BE2C (cell line): ENCODE data around the gene RBFA.
"Not testable (repeated sequence)": the region's sequence is repeated elsewhere in the genome, so short reads cannot be mapped to it uniquely, and the experiment has no call there.

Experiments used
- DNase-seq: peaks from one replicate; pipeline ENCODE4 v3.0.0-alpha.2; 2020
- H3K27me3 ChIP-seq: fragments of 250-450 bp; sonication (Bioruptor Pico); 2 replicates; pipeline ENCODE4 v1.5.1; 2020; ENCODE audit warnings: mild to moderate bottlenecking
- H3K36me3 ChIP-seq: fragments of 250-450 bp; sonication (Bioruptor Pico); 2 replicates; pipeline ENCODE4 v1.5.1; 2020; ENCODE audit warnings: mild to moderate bottlenecking
- H3K4me1 ChIP-seq: fragments of 250-450 bp; sonication (Bioruptor Pico); 2 replicates; pipeline ENCODE4 v1.5.1; 2020
- H3K4me3 ChIP-seq: 2 replicates; pipeline ENCODE4 v1.5.1; 2011; ENCODE audit warnings: low read depth, low read length
- H3K9me3 ChIP-seq: fragments of 250-450 bp; sonication (Bioruptor Pico); 2 replicates; pipeline ENCODE4 v1.5.1; 2020
- TF ChIP-seq, protein P1 (sequence below): IDR thresholded peaks from 2 replicates; pipeline ENCODE4 v1.5.1; 2012; ENCODE audit warnings: mild to moderate bottlenecking, low read depth, low read length

RBFA gene

DNA sequence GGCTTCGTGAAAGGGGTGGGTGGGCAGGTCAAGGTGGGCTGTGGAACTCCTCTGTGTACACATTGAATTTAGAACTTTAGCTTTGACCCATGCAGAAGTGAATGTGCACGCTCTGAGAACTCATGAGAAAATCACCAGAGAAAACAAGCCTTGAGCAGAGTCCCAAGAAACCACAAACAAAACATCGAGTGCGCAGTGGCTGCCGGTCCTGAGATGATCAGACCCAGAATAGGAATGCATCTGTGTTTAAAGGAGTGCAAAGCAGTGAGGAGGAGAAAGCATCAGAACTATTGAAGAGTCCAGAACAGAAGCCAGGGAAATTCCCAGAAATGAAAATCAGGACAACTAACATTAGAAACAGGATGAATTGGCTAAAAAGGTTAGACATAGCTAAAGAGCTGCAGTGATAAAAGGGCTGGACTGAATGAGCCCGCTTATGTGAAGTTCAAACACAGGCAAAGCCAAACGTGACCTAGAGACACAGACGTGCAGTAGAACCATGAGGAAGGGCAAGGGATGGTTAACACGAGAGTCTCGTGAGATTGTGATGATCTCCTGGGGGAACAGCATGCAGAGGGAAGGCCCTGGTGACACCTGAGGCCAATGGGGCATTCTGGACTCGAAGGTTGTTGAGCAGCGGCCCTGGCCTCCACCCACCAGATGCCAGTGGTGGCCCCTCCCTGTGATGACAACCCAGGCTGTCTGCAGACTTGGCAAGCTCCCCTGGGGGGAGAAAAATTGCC, 29.5 kb upstream of the RBFA start:
- no peaks in the 10 kb centered on the region for H3K9me3 ChIP-seq
- DNase-seq, result no peak
- H3K36me3 ChIP-seq, result no peaks in the 10 kb centered on the region
- H3K27me3 ChIP-seq, result no peaks in the 10 kb centered on the region
- no peaks in the 10 kb centered on the region for H3K4me1 ChIP-seq
- TF ChIP-seq, protein P1, sequence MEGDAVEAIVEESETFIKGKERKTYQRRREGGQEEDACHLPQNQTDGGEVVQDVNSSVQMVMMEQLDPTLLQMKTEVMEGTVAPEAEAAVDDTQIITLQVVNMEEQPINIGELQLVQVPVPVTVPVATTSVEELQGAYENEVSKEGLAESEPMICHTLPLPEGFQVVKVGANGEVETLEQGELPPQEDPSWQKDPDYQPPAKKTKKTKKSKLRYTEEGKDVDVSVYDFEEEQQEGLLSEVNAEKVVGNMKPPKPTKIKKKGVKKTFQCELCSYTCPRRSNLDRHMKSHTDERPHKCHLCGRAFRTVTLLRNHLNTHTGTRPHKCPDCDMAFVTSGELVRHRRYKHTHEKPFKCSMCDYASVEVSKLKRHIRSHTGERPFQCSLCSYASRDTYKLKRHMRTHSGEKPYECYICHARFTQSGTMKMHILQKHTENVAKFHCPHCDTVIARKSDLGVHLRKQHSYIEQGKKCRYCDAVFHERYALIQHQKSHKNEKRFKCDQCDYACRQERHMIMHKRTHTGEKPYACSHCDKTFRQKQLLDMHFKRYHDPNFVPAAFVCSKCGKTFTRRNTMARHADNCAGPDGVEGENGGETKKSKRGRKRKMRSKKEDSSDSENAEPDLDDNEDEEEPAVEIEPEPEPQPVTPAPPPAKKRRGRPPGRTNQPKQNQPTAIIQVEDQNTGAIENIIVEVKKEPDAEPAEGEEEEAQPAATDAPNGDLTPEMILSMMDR, result no peak
- no peak overlapping the region for H3K4me3 ChIP-seq

DNA sequence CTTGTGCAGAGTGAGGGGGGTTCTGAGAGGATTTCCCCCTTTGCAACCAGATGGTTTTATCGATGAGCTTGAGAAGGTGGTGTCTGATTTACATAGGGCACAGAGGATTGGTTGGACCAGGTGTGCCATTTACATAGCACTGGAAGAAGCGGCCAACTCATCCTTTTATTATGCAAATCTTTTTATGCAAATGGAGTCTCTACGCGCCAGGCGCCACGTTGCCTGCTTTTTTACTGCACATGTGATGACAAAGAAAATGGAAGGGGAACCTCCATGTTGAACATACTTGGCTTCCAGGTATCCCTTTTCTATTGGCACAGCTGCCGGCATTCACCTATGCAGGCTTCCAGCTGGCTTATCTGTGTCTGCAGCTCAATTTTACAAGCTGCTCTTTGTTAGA, 27.5 kb upstream of the RBFA start:
- Histone ChIP-seq H3K4me1 (no peaks in the 10 kb centered on the region), H3K4me3 (no peak overlapping the region), H3K9me3 (no peaks in the 10 kb centered on the region), H3K27me3 (no peaks in the 10 kb centered on the region), H3K36me3 (no peaks in the 10 kb centered on the region)
- DNase-seq, result no peak
- TF ChIP-seq, protein P1, result no peak

DNA sequence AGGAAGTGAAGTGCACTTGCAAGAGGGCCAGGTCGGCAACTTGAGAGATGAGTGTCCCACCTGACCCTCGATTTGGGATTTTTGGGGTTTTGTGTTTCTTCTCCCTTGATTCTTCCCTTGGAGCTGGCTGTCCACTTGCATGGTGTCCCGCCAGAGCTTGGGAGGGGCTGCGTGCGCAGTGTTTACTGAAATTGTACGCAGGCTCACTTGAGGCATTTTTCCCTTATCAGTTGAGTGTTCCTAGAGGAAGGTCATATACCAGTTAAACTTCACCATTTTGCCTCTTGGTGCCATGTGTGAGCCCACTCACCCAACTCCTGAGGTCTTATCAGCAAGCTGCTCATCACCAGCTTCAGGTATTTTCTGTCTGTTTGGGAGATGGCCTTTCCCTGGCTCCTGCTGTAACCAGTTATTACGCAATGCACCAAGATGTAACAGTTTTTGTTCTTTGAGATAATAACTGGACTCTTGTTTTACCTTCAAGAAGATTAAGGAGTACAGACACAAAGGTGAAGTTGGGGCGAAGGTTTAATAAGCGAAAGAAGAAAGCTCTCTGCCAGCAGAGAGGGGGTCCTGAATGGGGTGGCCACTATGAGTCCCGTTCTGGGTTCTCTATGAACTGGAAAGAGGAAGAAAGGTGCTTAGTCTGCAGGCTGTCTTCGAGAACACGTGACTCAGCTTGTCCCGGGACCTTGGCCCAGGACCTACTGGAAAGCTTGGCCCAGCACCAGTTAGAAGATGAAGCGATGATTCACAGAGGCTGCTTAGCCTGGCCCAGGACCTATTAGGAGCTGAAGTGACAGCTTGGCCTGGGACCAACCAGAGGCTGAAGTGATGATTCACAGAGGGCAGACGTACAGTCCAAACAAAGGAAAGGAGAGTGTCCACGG, 24.3 kb upstream of the RBFA start:
- Histone ChIP-seq H3K4me3 (no peak overlapping the region), H3K36me3 (no peaks in the 10 kb centered on the region), H3K9me3 (no peaks in the 10 kb centered on the region), H3K27me3 (no peaks in the 10 kb centered on the region), H3K4me1 (no peaks in the 10 kb centered on the region)
- no peak for DNase-seq
- TF ChIP-seq, protein P1, result no peak

GRCh38 chr18:80010551-80010906, 23.7 kb upstream of the RBFA start:
- no peaks in the 10 kb centered on the region for H3K4me1 ChIP-seq
- no peaks in the 10 kb centered on the region for H3K36me3 ChIP-seq
- H3K4me3 ChIP-seq, result no peak overlapping the region
- H3K9me3 ChIP-seq, result no peaks in the 10 kb centered on the region
- no peaks in the 10 kb centered on the region for H3K27me3 ChIP-seq
- TF ChIP-seq, protein P1, result no peak
- DNase-seq, result no peak

- not testable (repeated sequence) for DNase-seq, H3K9me3 ChIP-seq, H3K27me3 ChIP-seq, H3K4me1 ChIP-seq, H3K36me3 ChIP-seq, H3K4me3 ChIP-seq
Observed at GRCh38 chr18:80011496-80012137, 22.6 kb upstream of the RBFA start.

DNA sequence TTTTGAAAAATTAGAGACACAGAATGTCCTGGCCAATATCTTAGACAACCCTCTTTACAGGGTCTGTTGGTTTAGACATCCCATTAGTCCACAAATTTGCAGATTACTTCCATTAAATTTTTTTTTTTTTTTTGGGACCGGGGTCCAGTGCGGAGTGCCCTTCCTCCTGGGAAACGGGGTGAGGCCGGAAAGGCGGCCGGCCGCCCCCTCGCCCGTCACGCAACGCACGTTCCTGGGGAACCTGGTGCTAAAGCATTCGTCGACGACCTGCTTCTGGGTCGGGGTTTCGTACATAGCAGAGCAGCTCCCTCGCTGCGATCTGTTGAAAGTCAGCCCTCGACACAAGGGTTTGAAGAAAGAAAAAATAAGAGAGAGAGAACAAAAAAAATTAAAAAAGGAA, 21.5 kb upstream of the RBFA start:
- Histone ChIP-seq H3K36me3 (no peaks in the 10 kb centered on the region), H3K4me3 (no peak overlapping the region)
- no peak for DNase-seq

More for the DNA sequence above, 21.5 kb upstream of the RBFA start:
- TF ChIP-seq, protein P1, result no peak
- H3K4me1 ChIP-seq, result no peaks in the 10 kb centered on the region
- H3K27me3 ChIP-seq, result no peaks in the 10 kb centered on the region
- no peaks in the 10 kb centered on the region for H3K9me3 ChIP-seq
